RCC 7860 (cell line): ENCODE results near the gene CPNE7.

Experiments
- DNase-seq: peaks from one replicate; pipeline ENCODE4 v3.0.0-alpha.2; 2015; ENCODE audit warnings: low spot score
- FAIRE-seq: peaks from 2 replicates; lab custom pipeline; 2012; peaks lifted over from hg19 to GRCh38; lab: Jason Lieb, UNC

Gene CPNE7

GRCh38 chr16:89645122-89645521 is 69.6 kb downstream of the CPNE7 start:
- no peak for FAIRE-seq
- DNase-seq = no peak

GRCh38 chr16:89646270-89646669 is 70.7 kb downstream of the CPNE7 start:
- DNase-seq (no peak), FAIRE-seq (no peak)
